Activated CD8-positive, alpha-beta memory T cell treated with anti-CD3 and anti-CD28 coated beads for 48 hours (primary cell): ENCODE results near the gene DHX57.
"Not testable (repeated sequence)": the region's sequence is repeated elsewhere in the genome, so short reads cannot be mapped to it uniquely, and the experiment has no call there.

Experiments used
- DNase-seq, 3 experiments: peaks; one replicate each; pipeline ENCODE4 v3.0.0-alpha.2; 2020; ENCODE audit warnings: low read depth in 2 of 3, low spot score in 2 of 3

DHX57 gene

DNA sequence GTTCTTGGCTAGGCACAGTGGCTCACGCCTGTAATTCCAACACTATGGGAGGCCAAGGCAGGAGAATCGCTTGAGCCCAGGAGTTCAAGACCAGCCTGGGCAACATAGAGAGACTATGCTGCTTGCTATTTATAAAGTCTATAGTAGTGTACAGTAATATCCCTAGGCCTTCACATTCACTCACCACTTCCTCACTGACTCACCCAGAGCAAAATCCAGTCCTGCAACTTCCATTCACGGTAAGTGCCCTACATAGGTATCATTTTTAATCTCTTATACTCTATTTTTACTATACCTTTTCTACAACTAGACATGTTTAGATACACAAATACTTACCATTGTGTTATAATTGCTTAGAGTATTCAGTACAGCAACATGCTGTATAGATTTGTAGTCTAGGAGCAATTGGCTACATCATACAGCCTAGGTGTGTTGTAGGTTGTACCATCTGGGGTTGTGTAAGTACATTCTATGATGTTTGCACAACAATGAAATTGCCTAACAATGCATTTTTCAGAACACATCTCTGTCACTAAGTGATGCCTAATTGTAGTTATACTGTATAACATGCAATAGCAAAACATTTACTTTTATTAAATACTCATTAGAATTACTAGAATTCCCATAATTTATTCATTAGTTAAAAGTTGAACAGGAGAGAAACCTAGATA lies 8.8 kb downstream of the DHX57 start:
- DNase-seq = no peak

DNA sequence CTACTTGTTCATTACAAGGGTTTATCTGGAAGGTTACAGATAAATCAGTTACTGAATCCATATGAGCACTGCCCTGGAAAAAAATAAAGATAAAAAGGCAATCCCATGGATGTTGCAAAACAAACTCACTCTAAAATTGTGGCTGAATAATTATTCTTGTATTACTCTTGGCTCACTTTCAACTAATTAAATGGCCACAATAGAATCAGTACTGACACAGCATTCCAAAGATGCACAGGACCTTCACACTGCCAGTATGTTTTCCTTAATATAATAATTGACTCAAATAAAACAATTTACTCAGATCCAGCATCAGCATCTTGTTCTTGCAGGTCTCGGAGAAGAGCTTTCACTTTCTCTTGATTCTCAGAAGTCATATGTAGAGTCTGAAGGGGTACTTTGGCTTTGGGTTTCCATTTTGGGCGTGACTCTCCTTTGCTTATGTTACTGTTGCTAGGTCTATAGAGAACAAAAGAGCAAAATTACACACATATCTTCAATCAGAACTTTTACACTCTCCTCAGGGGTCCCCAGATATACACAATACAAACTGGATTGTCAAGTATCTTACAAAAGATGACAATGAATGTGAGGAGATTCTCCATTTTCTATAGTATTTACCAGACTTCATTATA lies 12.6 kb downstream of the DHX57 start:
- no peak for DNase-seq

DNA sequence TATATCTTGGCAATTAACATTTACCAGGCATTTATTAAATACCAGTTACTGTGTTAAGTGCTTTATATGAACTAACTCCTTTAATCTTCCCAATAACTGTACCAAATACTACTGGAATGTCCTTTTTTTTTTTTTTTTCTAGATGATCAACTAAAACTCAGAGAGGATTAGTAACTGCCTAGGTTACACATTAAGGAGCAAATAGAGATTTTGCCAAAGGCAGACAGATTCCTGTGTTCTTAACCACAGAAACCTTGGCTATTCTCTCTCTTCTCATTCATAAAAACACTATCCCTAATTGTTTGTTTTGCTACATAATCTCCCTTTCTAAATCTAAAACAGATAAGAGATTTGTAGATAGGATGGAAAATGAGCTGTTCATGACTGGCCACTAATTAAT lies 13.3 kb downstream of the DHX57 start:
- no peak for DNase-seq

DNA sequence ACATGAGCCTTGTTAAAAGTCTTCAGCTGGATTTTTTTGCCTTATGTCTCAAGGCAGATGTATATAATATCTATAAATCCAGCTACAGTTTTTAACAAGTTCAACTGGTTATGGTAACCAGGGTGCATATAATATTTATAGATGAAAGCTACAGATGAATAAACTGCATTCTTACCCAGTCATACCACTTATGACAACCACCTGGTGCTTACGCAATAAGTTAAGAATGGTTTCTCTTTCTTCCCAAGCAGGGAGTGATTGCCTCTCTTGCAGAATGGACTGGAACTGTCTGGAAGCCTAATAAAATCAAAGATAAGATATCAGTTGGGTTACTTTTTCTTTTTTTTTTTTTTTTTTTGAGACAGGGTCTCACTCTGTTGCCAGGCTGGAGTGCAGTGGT lies 19.6 kb downstream of the DHX57 start:
- no peak for DNase-seq

DNA sequence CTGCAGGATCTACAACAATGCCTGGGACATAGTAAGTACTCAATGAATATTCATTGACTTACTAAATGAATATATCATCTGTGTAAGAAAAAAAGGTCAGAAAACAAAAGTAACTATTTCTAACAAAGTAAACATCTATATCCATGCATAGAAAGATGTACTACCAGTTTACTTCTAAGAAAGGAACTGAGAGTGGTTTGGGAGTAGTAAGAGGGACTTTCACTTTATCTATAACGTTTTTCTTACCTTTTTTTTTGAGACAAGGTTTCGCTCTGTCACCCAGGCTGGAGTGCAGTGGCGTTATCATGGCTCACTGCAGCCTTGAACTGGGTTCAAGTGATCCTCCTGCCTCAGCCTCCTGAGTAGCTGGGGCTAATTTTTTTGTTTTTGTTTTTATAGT lies 25.7 kb downstream of the DHX57 start:
- no peak for DNase-seq

DNA sequence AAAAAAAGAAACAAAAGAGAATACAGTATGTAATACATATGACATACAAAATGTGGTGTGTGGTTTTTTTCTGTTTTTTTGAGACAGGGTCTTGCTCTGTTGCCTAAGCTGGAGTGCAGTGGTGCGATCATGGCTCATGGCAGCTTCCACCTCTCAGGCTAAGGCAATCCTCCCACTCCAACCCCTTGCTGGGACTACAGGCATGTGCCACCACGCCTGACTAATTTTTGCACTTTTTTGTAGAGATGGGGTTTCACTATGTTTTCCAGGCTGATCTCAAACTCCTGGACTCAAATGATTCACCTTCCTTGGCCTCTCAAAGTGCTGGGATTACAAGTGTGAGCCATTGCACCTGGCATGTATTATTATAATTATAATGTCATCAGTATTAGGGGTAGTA lies 38.9 kb downstream of the DHX57 start:
- no peak for DNase-seq

DNA sequence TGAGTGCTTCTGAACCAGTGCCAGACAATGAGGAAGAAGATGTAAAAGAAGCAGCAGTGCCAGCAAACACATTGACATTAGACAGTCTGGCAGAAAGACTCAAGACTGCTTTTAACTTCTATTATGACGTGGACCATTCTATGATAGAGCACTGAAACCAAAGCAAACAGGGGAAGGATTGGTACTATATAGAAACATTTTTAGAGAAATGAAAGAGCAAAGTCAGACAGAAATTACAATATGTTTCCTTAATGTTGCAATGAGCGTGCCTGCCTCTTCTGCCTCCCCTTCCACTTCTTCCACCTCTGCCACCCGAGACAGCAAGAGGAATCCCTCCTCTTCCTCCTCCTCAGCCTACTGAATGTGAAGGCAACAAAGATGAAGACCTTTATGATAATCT lies 39.7 kb downstream of the DHX57 start:
- no peak for DNase-seq

DNA sequence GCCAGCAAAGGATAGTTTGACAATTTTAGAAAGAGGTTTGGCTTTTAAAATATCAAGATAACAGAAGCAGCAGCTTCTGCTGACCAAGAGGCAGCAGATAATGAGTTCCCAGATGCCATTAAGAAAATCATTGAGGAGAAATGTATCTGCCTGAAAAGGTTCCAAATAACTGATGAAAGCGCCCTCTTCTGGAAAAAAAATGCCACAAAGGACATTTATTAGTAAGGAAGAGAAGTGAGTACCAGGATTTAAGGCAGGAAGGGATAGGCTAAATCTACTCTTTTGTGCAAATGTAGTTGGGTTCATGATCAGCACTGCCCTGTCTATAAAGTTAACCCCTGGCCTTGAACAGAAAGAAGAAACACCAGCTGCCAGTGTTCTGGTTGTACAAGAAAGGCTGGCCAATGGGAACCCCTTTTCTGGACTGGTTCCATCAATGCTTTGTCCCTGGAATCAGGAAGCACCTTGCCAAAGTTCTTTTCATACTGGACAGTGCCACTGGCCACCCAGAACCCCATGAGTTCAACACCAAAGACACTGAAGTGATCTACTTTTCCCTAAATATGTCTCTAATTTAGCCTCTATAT lies 40.6 kb downstream of the DHX57 start:
- DNase-seq = no peak

DNA sequence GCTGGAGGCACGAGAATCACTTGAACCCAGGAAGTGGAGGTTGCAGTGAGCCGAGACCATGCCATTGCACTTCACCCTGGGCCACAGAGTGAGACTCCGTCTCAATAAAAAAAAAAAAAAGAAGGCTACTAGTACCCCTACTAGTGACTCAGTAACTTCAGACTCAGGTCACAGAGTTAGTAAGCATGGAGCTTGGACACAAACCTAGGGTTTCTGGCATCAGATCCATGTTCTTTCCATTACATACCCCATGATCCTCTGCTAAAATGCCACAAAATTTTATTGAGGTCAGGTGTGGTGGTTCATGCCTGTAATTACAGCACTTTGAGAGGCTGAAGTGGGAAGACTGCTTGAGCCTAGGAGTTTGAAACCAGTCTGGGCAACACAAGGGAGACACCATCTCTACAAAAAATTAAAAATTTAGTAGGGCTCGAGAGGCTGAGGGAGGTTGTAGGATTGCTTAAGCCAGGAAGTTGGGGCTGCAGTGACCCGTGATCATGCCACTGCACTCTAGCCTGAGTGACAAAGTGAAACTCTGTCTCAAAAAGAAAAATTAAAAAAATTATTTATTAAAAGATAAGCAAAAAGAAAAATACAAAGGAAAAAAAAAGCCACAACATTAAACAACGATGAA lies 45.1 kb downstream of the DHX57 start:
- no peak for DNase-seq

DNA sequence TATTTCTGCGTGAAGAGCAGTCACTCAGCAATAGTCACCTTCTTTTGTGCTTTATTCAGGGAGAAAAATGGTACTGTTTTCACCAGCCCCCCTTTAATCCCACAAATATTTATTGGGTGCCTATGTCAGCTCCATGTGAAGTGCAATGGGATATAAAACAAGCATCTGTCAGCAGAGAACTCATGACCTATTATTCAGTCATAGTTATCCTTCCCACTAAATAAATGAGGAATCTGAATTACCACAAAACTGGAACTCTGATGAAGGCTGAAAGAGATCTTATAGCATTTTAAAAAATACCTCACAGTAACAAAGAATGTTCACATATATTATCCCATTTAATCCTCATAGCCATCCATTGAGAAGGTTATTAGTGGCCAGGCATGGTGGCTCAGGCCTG lies 45.8 kb downstream of the DHX57 start:
- no peak for DNase-seq

DNA sequence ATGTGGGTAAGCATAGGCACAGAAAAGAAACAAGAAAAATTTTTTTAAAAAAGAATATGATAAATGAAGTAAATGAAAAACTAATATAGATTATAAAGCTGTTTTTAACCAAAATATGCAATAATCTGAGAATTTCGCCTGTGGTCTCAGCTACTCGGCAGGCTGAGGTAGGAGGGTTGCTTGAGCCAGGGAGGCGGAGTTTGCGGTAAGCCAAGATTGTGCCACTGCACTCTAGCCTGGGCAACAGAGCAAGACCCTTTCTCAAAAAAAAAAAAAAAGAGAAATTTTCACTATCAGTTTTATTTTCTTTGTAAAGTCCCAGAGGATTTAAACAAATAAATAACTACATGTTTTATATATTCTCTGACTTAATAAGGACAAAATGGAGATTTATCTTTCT lies 47.3 kb downstream of the DHX57 start:
- no peak for DNase-seq

DNA sequence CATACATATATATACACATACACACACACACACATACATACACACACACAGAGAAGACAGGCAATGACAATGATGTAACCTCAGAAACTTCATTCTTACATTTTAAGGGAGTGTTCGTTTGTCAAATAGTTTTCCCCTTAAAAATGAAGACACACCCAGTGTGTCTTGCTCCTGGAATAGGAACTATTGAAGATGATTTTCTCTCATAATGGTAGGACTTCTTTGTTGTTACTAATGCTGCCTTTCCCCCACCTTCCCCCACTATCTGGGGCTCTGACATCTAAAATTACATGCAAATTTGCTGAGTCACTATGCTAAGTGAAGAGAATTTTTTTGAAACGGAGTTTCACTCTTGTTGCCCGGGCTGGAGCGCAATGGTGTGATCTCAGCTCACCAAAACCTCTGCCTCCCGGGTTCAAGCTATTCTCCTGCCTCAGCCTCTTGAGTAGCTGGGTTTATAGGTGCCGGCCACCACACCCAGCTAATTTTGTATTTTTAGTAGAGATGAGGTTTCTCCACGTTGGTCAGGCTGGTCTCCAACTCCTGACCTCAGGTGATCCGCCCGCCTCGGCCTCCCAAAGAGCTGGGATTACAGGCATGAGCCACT lies 48.1 kb downstream of the DHX57 start:
- DNase-seq = not testable (repeated sequence)

DNA sequence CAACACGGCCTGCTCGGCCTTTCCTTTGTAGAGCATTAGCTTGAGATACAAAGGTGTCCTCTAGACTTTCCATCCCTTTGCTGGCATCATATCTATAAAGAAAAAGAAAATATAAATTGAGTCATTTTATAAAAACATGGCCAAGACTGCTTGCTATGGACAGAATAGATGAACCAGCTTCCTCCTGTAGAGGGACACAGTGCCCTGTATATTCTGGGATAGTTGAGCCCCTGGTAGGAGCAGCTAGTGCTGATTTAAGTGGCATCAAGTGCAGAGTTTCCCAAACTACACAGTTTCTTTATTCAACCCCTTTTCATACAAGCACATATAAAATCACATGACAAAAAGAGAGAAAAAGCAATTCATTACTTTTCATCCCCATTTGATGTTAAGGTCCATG lies 49.8 kb downstream of the DHX57 start:
- DNase-seq = no peak

DNA sequence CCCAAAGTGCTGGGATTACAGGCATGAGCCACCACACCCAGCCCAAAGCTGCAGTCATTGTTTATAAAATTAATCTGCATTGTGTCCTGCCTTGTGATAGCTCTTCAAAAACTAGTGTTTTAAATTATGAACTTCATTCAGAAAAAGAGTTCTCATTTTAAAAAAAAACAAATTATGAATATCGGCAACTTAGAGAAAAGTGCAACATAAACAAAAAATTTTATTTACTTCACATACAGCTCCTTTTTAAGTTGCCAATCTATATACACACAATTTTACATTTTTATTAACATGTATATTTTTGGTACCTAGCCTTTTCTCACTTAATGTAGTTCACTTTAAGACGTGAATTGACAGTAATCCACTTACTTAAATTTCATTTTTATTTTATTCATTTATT lies 50.8 kb downstream of the DHX57 start:
- DNase-seq = no peak

DNA sequence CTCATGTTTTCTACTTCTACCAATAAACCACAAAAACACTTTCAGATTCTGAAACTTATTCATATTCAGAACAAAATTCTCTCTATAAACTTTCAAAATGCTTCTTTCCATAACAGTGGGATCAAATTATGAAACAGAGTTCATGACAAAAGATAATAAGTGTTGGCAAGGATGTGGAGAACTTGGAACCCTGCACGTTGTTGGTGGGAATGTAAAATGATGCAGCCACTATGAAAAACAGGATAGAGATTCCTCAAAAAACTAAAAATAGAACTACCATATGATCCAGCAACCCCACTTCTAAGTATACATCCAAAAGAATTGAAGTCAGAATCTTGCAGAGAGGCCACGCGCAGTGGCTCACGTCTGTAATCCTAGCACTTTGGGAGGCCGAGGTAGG lies 52.3 kb downstream of the DHX57 start:
- no peak for DNase-seq

DNA sequence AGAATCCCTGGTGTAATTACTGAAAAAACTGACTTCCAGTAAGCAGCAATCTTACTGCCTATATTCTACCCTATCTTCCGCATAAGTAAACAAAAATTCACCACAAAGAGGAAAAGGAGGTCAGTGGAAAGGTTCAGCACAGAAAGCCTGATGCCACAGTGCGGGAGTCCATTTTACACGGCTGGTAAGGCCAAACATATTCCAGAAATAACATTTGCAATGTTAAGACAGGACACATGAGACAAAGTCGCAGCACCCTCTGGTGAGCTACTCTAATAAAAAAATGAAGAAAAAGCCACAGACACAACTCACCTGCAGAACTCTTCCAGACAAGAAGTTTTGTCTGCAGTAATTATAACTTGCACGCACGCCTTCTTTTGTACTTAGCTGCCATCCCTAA lies 57.2 kb downstream of the DHX57 start:
- no peak for DNase-seq

DNA sequence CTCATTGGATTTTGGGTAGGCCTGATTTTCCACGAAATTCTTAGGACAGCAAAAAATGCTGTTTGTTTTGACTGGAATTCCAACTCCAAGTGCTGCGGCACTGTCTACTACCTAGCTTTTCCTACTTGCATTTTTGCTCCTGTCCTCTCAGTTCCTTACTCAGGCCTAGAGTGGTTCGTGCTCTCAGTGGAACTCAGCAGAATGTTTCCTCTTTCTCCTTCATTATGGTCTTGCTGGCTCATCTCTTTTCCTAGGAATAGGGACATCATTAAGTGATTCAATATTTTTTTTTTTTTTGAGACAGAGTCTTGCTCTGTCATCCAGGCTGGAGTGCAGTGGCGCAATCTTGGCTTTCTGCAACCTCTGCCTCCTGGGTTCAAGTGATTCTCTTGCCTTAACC lies 59.8 kb downstream of the DHX57 start:
- no peak for DNase-seq

DNA sequence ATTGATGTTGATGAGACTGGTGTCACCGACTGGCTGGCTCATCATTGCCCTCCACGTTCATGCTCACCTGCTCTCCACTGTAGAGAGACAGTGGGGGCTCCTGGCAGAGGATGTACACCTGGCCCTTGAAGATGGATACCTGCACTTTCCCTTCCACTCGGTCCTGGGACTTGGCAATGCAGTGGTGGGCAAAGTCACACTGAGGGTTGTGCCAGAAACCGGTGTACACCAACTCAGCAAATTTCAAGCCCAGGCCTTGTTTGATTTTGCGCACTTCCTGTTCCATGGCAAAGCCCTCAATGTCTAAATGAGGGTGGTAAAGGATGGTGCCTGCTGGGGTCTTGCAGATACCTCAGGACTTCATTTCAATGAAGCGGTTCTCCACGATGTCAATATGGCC lies 65.2 kb downstream of the DHX57 start:
- no peak for DNase-seq

DNA sequence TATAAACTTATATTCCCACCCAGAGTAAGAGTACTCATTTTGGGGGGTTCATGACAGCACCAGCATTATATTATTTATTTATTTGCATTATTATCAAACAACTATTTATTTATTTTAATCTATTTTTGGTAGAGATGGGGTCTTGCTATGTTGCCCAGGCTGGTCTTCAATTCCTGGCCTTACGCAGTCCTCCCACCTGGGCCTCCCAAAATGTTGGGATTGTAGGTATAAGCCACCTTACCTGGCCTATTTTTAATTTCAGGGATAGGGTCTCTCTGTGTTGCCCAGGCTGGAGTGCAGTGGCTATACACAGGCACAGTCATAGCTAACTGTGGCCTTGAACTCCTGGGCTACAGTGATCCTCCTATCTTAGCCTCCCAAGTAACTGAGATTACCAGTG lies 67.1 kb downstream of the DHX57 start:
- no peak for DNase-seq

DNA sequence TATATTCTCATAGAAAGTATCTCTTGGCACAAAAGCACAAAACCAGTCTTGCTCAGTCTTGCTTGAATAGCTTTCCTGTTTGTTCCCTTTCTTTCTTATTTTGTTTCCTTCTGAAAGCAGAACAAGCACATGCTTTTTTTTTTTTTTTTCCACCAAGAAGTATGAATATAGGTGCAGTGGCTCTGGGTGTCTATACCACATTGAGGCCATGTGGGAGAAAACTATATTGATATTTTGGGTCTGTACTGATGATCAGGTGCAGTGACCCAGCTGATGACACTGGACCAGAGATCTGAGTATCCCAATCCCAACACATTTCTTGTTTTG lies 69.0 kb downstream of the DHX57 start:
- no peak for DNase-seq

DNA sequence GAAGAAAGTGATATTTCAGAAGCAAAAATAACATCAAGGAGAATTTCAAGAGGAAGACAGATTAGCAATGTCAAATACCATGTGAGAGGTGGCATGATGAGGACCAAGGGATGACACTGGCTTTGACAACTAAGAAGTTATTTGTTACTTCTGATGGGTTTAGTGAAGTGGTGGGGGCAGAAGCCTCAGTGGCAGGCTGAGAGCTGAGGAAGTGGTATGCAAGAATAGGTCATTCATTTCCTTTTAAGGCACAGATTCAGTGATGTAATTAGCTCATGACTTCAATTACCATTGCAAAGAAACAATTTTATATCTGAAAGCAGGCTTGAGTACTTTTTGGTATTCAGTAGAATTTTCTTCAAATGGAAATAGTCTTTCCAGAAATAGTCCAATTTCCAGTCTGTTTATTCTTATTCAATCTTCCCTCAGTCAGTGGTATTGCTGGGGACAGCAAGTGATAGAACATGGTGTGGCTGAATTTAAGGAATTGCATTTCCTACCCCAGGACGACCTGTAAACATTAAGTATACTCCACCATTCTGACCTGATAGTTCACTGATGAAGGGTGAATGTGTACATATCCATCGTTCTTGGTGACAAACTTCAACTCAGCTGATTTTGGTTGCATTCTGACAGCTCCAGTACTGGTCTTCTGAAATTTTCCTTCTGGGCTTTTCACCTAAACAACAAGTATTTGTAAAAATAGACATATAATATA lies 69.6 kb downstream of the DHX57 start:
- no peak for DNase-seq

DNA sequence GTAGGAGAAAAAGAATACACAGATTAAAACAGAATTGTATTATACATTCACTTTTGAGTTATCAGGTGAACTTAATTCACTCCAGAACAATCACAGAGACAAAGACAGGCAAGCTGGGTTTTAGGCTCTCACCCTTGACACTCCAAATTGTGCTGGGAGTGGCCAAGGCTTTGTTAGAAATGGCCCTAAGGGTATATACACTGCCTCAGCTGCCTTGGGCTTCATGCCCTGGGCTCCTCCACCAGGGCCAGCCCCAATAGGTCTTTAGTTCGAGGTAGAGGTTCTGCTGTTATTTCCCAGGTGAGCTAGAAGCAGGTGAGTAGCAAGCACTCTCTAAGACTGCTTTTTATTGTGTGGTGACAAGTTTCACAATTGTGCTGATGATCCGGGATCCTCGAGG lies 77.8 kb downstream of the DHX57 start:
- no peak for DNase-seq
